CD1c-positive myeloid dendritic cell (primary cell): Measurements from ENCODE around the gene AFMID.
A peak's percentile ranks its signal among the peaks of the same experiment; 100 is the strongest.
"Not testable (repeated sequence)": the region's sequence is repeated elsewhere in the genome, so short reads cannot be mapped to it uniquely, and the experiment has no call there.

Experiments
- DNase-seq: peaks from one replicate; pipeline ENCODE4 v3.0.0-alpha.2; 2016; ENCODE audit errors: extremely low spot score

Gene AFMID

DNA sequence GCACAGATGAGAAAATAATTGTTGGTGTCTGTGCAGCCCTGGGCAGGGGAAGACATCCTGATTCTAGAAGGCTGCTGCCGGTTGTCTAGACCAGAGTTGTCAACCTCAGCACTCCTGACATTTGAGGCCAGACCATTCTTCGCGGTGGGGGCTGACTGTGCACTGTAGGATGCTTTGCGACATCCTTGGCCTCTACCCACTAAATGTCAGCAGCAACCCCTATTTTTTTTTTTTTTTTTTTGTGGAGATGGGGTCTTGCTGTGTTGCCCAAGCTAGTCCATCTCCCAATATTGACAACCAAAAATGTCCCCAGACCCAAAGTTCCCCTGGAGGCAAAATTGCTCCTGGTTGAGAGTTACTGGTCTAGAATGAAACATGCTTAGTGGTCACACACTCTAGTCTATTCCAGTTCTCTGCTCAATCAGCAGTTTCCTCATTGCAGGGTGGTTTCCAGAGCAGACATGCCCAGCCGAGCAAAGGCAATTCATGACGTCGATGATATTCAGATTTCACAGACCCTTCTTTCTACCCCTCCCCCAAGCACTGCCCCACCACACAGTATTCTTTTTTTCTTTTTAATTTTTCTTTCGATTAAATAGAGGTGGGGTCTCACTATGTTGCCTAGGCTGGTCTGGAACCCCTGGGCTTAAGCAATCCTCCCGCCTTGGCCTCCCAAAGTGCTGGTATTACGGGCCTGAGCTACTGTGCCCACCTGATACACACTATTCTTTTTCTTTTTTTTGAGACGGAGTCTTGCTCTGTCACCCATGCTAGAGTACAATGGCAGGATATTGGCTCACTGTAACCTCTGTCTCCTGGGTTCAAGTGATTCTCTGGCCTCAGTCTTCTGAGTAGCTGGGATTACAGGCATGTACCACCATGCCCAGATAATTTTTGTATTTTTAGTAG, 32.0 kb upstream of the AFMID start:
- DNase-seq: peak; percentile 72

DNA sequence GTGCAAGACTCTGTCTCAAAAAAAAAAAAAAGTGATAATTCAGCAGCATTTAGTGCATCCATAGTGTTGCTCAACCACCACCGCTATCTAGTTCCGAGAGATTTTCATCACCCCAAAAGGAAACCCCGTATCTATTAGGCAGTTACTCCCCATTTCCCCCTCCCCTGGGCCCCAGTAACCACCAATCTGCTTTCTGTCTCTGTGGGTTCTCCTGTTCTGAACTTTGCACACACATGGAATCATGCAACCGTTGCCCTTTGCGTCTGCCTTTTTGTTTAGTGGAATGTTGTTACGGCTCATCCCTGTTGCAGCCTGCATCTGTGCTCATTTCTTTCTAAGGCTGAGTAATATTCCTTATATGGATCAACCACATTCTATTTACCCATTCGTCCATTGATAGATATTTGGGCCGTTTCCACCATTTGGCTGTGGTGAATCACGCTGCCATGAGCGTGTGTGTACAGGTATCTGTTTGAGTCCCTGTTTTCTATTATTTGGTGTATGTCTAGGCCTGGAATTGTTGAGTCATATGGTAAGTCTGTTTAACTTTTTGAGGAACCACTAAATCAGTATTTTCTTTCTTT, 27.5 kb upstream of the AFMID start:
- peak; percentile 47 for DNase-seq

DNA sequence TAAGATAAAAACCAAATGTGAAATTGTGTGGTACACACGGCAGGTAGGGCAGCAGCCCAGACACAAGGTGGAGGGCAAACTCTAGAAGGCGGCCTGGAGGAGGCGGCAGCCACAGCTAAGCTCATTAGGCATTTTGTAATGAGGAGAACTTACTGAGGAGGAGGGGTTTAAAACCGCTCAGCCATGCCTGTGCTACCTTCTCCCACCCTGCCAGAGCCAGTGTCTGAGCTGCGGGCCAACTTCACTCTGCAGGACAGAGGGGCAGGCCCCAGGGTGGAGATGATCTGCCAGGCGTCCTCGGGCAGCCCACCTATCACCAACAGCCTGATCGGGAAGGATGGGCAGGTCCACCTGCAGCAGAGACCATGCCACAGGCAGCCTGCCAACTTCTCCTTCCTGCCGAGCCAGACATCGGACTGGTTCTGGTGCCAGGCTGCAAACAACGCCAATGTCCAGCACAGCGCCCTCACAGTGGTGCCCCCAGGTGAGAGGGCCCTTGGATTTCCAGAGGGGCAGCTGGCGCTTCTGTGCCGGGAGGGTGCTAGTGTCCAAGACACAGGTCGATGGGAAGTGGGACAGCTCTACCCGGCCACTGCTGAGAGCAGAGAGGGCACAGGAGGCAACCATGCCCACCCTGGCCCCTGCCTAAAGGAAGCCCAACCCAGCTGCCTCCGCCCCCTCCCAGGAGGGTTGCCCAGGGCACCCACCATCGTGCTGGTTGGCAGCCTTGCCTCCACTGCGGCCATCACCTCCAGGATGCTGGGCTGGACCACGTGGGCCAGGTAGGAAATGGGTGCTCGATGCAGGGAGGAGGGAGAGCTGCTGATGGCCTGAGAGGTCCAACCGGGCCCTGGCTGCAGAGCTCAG, 23.0 kb upstream of the AFMID start:
- no peak for DNase-seq

DNA sequence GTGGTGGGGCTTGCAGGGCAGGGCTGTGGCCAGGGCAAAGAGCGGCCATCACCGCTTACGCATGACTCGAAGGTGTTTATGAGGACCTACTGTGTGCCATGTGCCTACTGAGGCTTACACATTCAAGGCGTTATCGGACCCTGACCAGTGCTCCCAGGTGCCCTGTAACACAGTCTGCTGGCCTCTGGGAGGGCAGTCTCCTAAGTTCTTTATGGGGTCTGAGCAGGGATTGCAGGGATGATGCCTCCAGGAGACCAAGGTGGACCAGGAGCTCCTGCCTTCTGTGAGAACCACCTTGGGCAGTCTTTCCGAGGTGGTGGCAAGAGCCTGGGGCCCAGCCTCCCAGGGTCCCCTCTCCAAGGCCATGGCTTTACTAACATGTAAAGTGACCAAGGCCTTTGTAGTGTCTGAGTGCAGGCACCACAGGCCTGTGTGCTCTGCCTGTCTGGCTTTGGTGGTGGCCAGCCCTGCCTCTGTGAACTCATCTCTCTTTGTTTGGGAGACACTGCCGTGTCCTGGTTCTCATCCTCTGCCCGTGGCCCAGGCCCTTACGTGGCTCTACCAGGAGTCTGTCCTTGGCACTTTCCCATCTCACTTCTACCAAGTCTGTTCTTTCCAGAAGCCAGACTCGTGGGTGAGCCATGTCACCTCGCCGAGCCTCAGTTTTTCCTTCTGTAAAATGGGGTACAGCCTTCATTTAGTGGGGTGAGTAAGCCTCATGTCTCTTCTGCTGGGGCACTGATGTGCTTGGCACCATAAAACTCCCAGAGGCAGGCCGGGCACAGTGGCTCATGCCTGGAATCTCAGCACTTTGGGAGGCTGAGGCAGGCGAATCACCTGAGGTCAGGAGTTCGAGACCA, 22.2 kb upstream of the AFMID start:
- no peak for DNase-seq

DNA sequence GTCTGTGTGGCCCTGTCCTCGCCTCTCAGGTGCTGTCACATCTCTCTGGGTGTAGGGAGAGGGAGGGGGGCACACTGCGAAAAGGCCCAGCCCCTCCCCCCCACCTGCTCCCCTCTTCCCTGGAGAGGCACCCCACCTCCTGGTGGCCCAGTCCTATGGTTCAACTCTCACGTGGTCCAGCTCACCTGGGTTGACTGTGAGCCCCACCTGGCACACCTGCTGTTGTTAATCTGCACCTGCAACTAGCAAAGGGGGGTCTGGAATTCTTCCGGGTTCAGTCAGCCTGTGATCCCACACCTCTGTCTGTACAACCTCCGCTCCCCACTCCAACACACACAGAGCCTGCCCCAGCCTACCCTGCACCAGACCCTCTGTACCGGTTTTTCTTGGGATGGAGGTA, 20.7 kb upstream of the AFMID start:
- no peak for DNase-seq

DNA sequence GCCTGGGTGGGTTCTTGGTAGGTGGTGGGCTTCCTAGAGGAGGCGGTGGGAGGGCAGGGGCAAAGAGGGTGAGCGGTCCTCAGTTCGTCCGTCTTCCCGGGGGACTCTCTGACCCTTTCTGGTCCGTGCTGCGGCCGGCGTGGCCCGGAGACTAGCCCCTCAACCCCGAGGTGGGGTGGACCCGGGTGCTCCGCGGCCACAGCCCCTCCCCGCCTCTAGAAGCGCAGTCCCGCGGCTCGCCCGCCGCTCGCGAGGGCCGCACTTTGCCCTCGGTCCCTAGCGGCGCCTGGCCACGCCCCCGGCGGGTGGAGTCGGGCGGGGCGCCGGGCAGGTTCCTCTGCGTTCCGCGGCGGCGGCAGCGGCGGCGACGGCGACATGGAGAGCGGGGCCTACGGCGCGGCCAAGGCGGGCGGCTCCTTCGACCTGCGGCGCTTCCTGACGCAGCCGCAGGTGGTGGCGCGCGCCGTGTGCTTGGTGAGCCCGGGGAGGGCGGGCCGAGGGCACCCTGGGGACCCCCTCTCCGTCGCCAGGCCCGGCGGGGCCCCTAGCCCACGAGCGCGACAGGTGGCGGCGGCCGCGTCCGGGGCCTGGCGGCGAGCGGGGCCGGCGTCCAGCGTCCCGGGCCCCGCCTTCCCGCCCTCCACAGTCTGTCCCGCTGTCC, 18.8 kb upstream of the AFMID start, which contains the start of gene SYNGR2:
TSS of gene SYNGR2 (plus strand) at position 340 of the 661 bp plus-strand sequence. CDS start at position 376, 36 bp downstream.
- peak; percentile 93 for DNase-seq

DNA sequence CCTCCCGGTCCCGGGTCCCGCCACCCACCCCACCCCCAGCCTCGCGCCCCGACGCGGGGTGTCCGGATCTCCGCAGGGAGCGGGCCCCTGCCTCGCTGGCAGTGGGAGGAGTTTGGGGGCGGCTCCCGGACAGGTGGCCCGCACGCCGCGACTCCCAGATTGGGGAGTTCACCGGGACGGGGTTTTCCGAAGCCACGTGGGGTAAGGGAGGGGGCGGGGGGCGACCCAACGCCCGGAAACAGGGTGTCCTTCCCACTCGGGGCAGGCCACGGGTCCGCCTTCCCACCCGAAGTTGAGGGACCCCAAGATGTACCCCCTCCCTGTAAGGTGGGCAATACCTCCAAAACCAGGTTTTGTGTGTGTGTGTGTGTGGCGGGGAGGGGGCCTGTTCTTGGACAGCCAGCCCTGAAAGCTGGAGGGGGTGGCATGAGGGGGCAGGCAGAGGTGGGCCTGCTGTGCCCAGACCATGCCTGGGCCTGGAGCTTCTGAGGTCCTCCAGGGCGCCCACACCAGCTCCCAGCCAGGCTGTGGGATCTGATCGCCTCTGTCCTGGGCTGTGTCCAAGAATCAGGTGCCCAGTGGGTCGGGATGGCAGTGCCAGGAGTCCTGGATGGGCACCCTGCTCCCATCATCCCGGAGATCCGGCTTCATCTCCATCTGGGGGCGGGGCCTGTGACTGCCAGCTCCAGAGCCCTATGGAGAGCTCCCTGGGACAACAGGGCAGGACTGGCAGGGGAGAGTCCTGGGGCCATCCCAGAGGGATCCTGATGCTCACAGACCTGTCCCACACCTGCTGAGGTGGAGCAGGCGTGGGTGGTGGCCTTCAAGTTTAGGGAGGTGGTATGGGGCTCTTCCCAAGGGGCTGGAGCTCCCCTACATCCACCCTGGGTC, 18.0 kb upstream of the AFMID start:
- DNase-seq: peak; percentile 24

DNA sequence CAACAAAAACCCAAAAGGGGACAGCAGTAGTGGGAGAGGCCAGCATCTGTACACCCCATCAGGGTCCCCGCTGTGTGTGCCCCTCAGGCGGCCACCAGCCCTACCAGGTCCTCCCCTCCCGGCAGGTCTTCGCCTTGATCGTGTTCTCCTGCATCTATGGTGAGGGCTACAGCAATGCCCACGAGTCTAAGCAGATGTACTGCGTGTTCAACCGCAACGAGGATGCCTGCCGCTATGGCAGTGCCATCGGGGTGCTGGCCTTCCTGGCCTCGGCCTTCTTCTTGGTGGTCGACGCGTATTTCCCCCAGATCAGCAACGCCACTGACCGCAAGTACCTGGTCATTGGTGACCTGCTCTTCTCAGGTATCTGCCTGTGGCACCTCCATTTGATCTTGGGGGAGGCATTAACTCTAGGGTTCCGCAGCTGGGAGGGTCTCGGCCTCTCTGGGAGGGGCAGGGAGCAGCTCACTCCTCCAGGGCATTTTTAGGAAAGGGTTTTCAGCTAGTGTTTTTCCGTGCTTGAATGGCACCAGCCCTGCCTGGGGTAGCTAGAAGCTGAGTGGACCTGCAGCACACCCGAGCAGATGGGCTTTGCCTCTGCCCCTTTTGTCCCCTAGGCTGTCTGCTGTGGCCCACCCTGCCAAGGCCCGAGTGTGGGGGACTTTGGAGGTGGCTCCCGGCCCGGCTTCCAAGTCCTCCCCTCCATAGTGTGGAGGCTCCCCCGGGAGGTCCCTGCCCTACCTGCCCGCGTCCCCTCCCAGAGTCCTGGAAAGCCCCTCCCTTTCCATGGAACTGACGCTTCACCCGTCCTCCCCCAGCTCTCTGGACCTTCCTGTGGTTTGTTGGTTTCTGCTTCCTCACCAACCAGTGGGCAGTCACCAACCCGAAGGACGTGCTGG, 16.2 kb upstream of the AFMID start:
- peak; percentile 66 for DNase-seq

DNA sequence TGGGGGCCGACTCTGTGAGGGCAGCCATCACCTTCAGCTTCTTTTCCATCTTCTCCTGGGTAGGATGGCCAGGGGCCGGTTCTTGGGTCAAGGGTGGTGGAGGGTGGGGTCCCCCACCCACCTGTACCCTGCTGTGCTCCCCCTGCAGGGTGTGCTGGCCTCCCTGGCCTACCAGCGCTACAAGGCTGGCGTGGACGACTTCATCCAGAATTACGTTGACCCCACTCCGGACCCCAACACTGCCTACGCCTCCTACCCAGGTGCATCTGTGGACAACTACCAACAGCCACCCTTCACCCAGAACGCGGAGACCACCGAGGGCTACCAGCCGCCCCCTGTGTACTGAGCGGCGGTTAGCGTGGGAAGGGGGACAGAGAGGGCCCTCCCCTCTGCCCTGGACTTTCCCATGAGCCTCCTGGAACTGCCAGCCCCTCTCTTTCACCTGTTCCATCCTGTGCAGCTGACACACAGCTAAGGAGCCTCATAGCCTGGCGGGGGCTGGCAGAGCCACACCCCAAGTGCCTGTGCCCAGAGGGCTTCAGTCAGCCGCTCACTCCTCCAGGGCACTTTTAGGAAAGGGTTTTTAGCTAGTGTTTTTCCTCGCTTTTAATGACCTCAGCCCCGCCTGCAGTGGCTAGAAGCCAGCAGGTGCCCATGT, 15.4 kb upstream of the AFMID start:
- not testable (repeated sequence) for DNase-seq

DNA sequence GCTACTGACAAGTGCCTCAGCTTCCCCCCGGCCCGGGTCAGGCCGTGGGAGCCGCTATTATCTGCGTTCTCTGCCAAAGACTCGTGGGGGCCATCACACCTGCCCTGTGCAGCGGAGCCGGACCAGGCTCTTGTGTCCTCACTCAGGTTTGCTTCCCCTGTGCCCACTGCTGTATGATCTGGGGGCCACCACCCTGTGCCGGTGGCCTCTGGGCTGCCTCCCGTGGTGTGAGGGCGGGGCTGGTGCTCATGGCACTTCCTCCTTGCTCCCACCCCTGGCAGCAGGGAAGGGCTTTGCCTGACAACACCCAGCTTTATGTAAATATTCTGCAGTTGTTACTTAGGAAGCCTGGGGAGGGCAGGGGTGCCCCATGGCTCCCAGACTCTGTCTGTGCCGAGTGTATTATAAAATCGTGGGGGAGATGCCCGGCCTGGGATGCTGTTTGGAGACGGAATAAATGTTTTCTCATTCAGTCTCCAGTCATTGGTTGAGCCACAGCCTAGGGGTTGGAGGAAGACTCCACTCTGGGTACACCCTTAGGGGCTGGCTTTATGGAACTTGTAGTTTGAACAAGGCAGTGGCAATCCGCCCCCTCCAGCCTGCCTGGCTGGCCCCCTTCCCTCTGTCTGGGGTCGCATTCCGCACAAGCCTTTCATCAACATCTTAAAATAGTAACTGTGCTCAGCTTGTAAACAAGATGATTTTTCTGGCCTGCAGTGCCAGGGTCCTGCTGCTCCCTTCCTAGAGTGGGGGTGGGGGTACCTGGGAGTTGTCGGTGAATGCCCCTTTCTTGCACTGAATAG, 14.7 kb upstream of the AFMID start:
- peak; percentile 76 for DNase-seq

DNA sequence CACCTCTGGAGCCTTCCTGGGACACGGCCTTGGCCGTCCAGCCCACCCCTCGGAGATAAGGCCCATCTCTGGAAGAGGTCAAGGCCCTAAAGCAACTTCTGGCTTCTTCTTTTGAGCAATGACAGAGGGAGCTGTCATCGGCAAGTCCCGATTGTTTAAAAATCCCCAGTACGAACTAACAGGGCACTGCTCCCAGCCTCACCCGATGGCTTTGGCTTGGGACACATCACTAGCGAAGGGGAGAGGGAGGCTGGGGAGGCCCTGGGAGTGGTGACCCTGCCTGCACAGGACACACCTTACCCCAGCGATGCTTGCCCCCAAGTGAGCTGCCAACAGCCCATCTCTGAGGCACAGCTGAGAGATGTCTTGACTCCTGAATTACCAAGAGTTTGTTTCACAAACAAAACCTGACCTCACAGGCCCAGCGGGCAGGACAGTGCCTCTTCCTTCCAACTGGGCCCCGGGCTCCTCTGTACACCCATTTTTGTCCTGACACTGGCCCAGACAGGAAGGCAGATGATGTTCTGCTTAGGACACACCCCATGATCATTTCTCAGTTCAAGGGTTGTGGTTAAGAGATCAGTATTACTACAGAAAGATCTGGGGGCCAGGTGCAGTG, 14.0 kb upstream of the AFMID start:
- DNase-seq: peak; percentile 51

DNA sequence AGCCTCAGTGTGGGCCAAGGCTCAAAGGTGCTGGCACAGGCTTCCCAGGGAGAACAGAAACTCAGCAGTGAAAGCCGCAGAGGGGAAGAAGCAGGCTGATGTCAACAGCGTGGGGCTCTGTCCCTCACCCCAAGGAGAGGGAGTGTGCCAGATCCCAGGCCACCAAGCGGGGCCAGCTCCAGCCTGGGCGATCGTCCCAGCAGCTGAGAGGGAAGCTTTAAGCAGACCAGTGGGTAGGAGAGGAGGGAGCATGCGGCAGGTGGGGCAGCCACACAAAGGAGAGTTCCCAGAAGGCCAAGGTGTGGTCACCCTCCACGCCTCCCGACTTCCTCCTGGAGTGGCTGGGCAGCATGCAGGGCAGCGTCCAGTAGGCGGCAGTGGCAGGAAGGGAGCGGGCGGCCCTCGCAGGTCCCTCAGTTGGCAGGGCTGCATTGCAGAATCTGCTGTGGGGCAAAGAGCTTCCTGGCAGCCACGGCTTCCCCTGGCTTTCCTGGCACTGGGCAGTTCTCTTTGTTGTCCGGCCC, 12.8 kb upstream of the AFMID start:
- peak; percentile 90 for DNase-seq

DNA sequence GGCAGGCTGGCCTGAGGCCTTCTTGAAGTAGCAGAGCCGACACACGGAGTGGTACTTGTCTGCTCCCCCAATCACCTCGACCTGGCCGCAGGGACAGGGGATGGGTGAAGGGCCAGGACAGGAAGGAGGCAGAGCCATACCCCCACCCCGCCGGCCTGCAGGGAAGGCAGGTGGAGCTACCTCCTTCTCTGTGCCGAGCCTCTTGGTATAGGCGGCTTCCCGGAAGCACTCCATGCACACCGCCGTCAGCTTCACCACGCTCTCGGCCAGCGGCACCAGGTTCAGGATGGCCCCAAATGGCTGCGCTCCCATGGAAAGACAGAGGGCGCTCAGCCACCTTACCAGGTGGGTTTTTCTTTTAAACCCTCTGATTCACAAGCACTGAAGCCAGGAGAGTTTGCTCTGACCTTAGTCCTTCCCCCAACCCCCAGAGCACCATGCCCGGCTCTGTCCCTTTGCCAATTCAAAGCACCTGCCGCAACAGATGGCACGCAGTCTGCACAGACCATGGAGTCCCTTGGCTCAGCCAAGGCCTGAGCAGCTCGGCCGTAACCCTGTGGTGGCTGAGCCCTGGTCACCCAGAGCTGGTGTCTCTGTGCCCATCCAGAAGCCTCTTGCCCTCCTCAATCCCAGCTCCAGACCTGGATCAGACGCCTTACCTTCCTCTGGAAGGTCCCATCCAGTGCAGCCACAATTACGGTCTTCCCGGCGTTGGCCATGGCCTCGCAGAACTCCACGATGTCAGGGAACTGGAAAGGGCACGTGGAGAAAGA, 12.1 kb upstream of the AFMID start:
- DNase-seq: no peak

DNA sequence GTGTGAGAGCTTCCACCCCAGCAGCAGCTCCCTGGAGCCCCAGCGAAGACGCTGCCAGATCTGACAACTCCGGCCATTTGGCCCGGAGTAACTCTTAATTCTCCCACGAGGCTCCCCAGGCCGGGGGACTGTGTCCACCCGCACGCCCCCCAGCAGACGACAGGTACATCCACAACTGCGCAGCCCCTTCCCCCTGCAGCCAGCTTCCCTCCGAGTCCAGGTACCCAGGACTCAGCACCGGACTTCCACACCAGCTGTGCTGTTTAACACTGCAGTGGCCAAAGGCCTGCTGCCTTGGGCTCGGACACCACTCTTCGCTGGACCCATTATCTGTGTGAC, 11.6 kb upstream of the AFMID start:
- no peak for DNase-seq

DNA sequence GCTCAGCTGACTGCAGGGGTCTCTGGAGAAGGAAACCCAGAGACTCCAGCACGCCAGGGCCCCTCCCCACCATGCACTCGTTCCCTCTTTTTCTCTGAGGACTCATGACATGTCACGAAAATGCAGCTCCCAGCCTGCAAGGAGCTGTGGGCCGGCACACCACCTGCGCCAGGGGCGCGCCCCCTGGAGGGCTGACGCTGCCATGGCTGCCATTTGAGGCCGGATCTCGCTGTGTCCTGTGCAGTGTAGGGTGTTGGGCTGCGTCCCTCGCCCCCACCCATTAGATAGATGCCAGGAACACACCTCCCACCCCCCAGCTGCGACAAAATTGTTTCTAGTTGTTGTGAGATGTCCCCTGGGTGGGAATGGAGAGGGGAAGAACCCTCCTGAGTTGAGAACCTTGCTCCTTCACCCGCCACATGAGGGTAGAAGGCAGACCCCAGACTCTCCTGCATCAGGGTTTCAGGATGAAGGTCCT, 10.6 kb upstream of the AFMID start:
- peak; percentile 84 for DNase-seq

DNA sequence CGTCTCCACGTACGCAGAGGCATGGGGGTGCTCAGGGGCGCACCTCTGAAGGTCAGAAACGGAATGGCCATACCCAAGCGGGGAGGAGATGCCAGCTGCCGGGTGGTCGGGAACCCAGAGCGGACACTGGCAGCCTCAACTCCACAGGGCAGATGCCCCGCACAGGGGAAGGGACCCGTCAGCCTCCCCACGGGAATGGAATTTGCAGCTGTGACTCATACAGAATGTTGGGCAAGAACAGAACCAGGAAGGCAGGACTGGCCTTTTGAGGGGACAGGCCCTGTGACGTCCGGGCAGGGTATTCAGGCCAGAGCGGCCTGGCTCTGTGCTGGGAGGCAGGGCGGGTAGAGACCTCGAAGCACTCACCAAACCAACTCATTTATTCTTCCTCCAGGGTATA, 7.8 kb upstream of the AFMID start:
- DNase-seq: peak; percentile 70
